ENCODE results near the gene LLGL2.

The LLGL2 gene

GRCh38 chr17:75493476-75494129 is 31.9 kb upstream of the LLGL2 start:
- DNase-seq = no peak

- DNase-seq = no peak
Observed at GRCh38 chr17:75494326-75494877, 31.1 kb upstream of the LLGL2 start.

GRCh38 chr17:75496005-75496404 is 29.5 kb upstream of the LLGL2 start:
- no peak for DNase-seq

GRCh38 chr17:75498039-75498725 is 27.3 kb upstream of the LLGL2 start:
- DNase-seq = no peak

- DNase-seq = no peak
Observed at GRCh38 chr17:75498726-75499213, 26.7 kb upstream of the LLGL2 start.

- DNase-seq = no peak
Observed at GRCh38 chr17:75499313-75500022, 26.0 kb upstream of the LLGL2 start.

GRCh38 chr17:75500419-75501216 is 24.9 kb upstream of the LLGL2 start:
- no peak for DNase-seq

- no peak for DNase-seq
Observed at GRCh38 chr17:75501378-75502071, 24.0 kb upstream of the LLGL2 start.

GRCh38 chr17:75502072-75502720 is 23.3 kb upstream of the LLGL2 start:
- DNase-seq = no peak

GRCh38 chr17:75502721-75503329 is 22.7 kb upstream of the LLGL2 start:
- DNase-seq = no peak

- no peak for DNase-seq
Observed at GRCh38 chr17:75503337-75503950, 22.1 kb upstream of the LLGL2 start.

GRCh38 chr17:75503976-75504346 is 21.5 kb upstream of the LLGL2 start:
- no peak for DNase-seq

GRCh38 chr17:75504347-75505151 is 20.9 kb upstream of the LLGL2 start:
- DNase-seq = peak; percentile 7

GRCh38 chr17:75505152-75505409 is 20.4 kb upstream of the LLGL2 start:
- DNase-seq = no peak

GRCh38 chr17:75505640-75506039 is 19.9 kb upstream of the LLGL2 start:
- no peak for DNase-seq

- no peak for DNase-seq
Observed at GRCh38 chr17:75506134-75506533, 19.4 kb upstream of the LLGL2 start.

- no peak for DNase-seq
Observed at GRCh38 chr17:75506888-75507287, 18.6 kb upstream of the LLGL2 start.

- no peak for DNase-seq
Observed at GRCh38 chr17:75507733-75508719, 17.5 kb upstream of the LLGL2 start.

- no peak for DNase-seq
Observed at GRCh38 chr17:75508931-75509361, 16.6 kb upstream of the LLGL2 start.

Data from NCI-H146 (cell line).